ENCODE data around the gene MKNK1.
A peak's percentile ranks its signal among the peaks of the same experiment; 100 is the strongest.

MKNK1 gene

DNA sequence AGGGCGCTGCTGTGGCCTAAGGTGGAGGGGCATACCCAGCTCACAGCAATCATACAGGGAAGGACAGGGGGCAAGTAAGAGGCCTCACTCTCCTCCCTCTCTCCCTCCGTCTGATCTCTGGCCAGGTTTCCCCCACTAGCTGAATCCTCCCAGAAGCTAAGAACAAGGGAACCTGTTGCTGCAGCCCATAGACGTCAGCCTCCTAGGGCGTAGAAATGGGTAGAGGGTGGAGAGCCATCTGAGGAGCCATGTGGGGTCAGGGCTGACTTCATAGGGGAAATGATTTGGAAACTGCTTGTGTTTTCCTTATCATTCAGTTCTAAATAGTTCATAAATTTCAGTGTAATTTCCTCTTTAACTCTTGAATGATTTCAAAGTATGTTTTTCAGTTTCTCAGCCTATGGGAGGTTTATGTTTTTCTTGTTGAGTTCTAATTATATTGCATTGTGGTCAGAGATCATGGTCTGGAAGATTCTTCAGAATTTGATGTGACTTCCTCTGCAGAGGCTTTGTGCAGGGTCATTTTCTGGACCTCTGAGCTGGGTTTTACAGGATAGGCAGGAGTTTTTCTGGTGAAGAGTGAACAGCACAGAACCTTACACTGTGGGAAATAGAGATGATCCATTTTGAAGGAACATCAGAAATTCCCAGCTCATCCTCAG is 14.8 kb upstream of the MKNK1 start:
- DNase-seq (ENCODE audit: low read depth): no peak

- no peak for DNase-seq (ENCODE audit: low read depth)
These were observed 13.8 kb upstream of the MKNK1 start for GRCh38 chr1:46617833-46618232.

- no peak for DNase-seq (ENCODE audit: low read depth)
These were observed 13.2 kb upstream of the MKNK1 start for GRCh38 chr1:46617108-46617800.

DNA sequence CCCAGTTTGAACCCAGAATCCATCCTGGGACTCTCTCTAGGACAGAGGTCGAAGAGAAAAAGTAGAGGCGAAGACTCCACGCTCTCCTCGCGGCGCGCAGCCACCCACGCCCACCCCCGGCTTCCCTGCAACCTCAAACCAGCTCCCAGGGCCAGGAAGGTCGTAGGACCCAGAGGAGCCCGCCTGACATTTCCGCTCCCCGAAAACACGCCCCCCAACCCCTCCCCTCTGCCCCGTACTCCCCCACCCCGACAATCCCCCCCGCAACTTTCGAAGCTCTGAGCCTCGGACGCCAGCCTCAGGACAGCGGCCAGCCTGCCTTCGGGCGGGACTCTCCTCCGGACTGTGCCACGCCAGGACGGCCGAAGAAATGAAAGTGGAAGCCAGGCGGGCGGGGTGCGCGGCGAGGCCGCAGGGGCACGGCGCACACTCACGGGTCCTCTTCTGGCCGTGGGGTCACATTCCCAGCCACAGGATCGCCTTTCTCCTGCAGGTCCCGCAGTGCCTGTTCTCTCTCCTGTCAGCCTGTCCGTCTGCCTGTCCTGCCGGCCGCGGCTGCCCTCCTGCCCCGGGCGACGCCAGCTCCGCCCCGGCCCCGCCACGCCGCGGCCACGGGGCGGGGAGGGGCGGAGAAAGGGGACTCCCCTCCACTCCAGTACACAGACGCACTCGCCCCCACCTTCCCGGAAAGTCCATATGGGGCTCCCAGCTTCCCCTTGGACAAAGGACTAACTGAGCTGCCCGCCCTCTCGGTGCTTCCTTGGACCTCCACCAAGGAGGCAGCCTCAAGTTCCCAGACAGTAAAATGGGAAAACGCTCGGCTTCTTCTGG is 12.4 kb upstream of the MKNK1 start, which contains the start of gene MOB3C:
MOB3C (minus strand) TSS at position 535 of the 831 bp plus-strand sequence. CDS start 3,490 bp downstream, outside the sequence.
- DNase-seq (ENCODE audit: low read depth): peak; percentile 42

GRCh38 chr1:46615735-46616134 is 11.7 kb upstream of the MKNK1 start:
- no peak for DNase-seq (ENCODE audit: low read depth)

- no peak for DNase-seq (ENCODE audit: low read depth)
These were observed 11.0 kb upstream of the MKNK1 start for GRCh38 chr1:46615088-46615487.

GRCh38 chr1:46614604-46614984 is 10.5 kb upstream of the MKNK1 start:
- DNase-seq (ENCODE audit: low read depth): no peak

DNA sequence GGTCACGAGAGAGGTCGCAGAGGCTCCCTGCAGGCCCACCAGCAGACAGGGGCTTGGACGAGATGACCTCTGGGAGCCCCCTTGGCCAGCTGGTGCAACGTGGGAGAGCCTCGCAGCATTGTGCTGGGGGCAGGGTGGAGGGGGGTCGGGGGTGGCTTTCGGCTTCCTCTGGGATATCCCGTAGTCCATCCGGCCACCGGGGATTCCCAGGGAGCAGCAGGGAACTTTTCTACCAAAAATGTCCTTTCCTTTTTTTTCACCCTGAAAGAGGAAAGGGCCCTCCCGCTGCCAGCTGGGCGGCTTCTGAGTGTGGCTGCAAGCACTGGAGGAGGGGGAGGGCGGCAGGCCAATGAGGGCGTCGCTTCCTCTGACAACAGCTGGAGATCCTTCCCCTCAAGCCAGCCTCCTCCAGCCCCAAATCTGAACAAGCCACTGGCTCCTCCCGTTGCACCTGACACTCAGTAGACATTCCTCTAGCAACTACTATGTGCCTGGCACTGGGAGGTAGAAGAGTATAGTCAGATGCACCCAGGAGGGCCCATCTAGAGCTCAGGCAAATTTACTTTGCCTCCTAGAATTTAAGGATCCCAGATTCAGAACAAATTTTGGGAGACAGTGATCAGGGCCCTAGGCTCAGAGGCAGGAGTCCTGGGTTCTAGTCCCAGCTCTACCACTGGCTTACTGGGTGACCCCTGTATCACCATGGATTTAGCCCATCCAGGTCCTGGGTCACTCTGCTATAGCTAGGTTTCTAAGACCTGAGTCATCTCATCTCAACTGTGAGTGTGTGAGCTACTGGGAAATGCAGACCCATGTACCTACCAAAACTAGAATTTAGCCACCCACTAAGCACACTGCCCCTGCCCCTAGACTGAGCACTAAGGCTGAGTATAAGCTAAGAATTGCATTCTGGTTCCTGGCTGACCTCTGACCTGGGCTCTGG is 9.9 kb upstream of the MKNK1 start:
- DNase-seq (ENCODE audit: low read depth): no peak

DNA sequence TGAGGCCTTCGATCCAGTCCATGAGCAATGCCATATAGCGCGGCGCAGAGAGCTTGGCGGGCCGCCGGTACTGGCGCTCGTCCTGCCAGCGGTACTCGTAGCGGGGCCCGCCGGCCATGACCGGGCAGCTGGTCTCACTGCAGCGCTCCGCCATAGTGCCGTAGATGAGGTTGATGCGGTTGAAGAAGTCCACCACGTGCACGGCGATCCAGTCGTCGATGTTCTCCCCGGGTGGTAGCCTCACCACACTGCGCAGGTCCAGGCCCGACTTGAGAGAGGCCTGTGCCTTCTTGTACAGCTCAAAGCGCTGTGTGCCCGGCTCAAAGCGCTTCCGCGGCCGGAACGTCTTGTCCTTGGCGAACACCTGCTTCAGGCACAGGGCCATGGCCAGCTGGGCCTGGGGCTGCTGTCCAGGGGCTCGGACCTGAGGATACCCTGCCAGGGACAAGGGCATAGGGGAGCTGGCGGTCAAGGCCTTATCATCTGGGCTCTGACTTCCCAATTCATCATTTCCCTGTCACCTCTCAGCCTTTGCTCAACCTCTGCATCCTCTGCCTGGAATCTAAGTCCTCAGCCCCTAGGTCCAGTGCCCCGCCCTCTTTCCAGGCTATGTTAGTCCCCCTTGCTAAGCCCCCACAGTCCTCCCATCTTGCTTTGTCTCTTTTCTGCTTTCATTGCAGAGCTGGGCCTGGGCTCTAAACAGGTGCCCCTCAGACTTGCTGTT is 9.0 kb upstream of the MKNK1 start:
- DNase-seq (ENCODE audit: low read depth): no peak

DNA sequence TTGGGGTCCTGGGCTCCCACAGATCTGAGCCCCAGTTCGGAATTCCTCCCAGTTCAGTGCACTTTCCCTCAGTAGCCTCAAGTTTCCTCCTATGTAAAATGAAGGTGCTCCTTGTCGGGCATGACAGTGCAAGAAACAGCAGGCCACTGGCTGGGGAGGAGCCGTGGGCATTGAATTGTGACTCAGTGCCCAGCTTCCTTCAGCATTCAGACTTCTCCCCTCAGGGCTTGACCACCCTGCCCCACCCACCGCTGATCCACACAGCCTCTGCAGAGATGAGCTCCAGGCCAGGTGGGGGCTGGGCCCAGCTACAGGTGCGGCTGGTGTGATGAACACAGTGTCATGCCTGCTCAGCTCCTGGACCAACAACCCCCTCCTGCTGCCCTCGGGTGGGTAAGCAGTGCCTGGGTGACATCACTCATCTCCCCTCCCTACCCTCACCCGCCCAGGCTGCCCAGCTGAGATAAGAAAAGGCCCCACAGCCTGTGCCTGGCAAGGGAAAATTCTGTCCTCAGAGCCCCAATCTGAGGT is 7.7 kb upstream of the MKNK1 start:
- no peak for DNase-seq (ENCODE audit: low read depth)

DNA sequence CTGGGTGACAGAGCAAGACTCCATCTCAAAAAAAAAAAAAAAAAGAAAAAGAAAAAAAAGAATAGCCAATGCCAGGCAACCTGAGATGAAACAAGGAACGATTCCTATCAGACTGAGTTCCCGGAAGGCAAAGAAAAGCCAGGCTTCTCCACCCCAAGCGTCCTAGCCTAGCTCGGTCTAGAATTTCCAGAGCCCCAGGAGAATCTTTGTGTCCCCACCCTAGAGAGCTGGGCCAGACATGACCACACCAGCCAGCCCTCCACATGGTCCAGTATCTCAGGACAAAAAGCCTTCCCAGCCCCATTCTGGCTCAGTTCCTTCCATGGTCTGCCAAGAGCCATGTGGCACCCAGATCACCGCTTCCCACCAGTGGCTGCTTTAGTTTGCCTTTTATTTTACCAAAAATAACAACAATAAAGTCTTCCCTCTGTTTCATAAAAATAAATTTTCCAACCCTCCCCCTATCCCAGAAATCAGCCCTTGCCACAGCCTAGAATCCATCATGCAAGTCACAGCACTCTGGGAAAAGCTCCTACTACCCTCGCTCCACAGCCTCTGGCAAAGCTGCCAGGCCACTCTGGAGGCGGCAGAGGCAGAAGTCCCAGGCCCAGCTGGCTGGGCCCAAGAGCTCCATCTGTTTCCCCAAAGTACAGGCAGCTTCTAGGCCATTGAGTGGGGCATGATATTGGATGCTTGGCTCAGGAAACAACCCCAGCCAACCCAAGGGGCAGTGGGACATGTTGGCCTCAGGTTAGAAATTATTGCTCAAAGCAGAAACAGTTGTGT is 3.5 kb upstream of the MKNK1 start:
- no peak for DNase-seq (ENCODE audit: low read depth)

- DNase-seq (ENCODE audit: low read depth): no peak
These were observed 2.3 kb upstream of the MKNK1 start for GRCh38 chr1:46606255-46606965.

DNA sequence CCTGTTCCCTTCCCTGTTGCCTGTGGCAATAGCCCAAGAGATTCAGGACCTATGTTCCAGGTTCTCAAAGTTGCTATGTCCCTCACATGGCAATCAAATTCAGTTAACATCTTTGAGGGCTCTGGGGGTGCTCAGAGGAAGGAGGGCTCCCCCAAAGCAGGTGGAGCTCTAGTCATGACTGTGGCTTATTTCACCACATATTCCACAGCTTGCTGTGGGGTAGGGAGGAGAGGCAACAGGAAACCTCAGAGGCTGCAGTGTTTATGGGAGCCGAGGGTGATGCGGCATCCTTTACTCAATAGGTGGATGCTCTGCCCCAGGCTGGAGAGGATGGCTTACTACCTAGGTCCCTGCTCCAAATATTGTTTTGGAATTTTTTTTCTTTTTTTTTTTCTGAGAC is 1.2 kb upstream of the MKNK1 start:
- DNase-seq (ENCODE audit: low read depth): no peak

GRCh38 chr1:46603481-46603857 is 599 bp downstream of the MKNK1 start:
- no peak for DNase-seq (ENCODE audit: low read depth)

- DNase-seq (ENCODE audit: low read depth): no peak
These were observed 2.6 kb downstream of the MKNK1 start for GRCh38 chr1:46601257-46602007.

DNA sequence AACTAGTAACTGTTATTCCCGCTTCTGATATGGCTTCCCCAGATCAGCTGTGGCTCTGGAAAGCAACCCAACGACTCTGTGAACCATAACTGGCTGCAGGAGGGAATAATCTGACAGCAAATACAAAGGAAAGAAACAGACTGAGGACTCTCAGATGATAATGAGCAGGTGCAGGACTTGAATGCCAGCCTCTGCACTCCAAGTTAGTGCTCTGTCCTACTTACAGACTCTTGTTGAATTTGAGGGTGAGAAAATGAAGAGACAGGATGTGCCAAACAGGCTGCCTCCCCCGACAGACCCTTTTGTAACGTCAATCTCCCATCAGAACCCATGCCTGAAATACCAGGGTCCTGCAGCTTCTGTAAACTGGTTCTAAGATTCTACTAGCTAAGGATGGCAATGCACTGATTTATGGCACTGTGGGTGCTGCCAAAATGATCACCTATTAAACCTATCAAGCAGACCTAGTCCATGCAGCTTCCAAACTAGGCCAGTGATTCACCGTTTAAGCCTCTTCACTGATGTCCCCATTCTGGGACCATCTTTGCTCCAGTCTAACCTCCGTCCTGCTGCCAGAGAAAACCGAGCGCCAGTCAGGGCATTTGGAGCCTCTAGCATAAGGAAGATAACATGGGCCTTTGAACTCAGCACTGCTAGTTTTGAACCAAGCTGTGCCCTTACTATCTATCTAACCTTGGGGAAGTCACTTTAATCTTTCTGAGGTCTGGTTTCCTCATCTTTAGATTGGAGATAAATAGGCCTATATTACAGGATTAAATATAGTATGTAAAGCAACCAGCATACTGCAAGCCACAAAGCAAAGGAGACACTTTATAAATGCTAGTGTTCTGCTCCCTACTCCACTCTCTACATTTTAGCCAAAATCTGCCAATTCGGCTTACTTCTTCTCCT is 4.8 kb downstream of the MKNK1 start:
- DNase-seq (ENCODE audit: low read depth): no peak

DNA sequence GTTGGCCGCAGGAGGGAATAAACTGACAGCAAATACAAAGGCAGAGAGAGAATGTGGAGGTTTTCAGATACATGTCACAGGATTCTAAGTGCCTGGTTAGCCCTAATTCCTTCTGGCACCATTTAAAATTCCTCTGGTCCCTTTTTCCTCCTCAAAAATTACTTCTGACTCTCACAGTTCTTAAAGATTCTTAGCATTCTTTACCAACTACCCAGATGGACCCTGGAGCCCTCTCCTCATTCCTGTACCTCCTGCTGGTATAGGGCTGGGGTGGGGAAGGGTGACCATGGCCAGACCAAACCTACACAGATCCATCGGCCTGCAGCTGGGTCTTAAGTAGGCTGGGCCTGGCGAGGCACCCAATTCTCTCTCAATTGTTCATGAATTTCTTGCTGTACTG is 7.2 kb downstream of the MKNK1 start:
- no peak for DNase-seq (ENCODE audit: low read depth)

DNA sequence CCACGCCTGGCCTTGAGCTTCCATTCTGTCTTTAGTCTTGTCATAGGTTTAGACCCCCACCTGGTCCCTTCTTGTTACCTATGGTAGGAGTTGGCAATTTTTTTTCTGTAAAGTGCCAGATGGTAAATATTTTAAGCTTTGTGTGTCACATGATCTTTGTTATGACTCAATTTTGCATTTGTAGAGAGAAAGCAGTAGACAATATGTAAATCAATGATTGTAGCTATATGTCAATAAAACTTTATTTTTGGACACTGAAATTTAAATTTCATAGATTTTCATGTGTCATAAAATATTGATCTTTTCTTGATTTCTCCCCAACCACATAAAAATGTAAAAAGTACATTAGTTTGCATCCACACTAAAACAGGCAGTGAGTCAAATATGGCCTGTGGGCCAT is 8.0 kb downstream of the MKNK1 start:
- no peak for DNase-seq (ENCODE audit: low read depth)
